H1 (cell line): ENCODE data around the gene ARPIN. TPM values are rescaled to one million over a fixed set of nuclear protein-coding genes. Genes with fewer than 3 reads are reported as not detected.

ENCODE experiments used
- CTCF ChIA-PET: fragments of 300-600 bp; sonication (Branson Sonifier 250); formaldehyde crosslinking; loops from one replicate; lab custom pipeline; 2021; ENCODE audit not compliant: partially characterized antibody; lab: Charles Lee
- POLR2A ChIA-PET: fragments of 300-600 bp; sonication (Branson Sonifier 250); formaldehyde crosslinking; loops from one replicate; lab custom pipeline; 2021; ENCODE audit warnings: inconsistent platforms; ENCODE audit not compliant: partially characterized antibody; lab: Charles Lee
- DNase-seq, 2 experiments: peaks; one replicate each; pipeline versions ENCODE4 v3.0.0 to v3.0.0-alpha.2; 2010 to 2022; ENCODE audit warnings: low spot score in 2 of 2, low read depth in 1 of 2, mixed read lengths in 1 of 2
- FAIRE-seq: peaks from 2 replicates; lab custom pipeline; 2011; peaks lifted over from hg19 to GRCh38; lab: Jason Lieb, UNC
- H2AFZ ChIP-seq: 2 replicates; pipeline ENCODE4 v1.8.1; 2012; ENCODE audit warnings: low read length, inconsistent platforms
- H2AK5ac ChIP-seq: 2 replicates; pipeline ENCODE4 v1.6.1; 2013; ENCODE audit warnings: low read depth, low read length
- H2BK120ac ChIP-seq: replicated peaks from 2 replicates; pipeline ENCODE3; 2013; ENCODE audit warnings: low read depth, low read length, inconsistent platforms
- H2BK12ac ChIP-seq: 2 replicates; pipeline ENCODE4 v1.6.1; 2013; ENCODE audit warnings: low read depth, low read length
- H2BK15ac ChIP-seq: 2 replicates; pipeline ENCODE4 v1.6.1; 2013; ENCODE audit warnings: low read length
- H2BK20ac ChIP-seq: 2 replicates; pipeline ENCODE4 v1.6.1; 2013; ENCODE audit warnings: low read length
- H2BK5ac ChIP-seq: 2 replicates; pipeline ENCODE4 v1.6.1; 2013; ENCODE audit warnings: low read depth, low read length
- H3K14ac ChIP-seq: 2 replicates; pipeline ENCODE4 v1.6.1; 2013; ENCODE audit warnings: inconsistent platforms; ENCODE audit not compliant: insufficient read length
- H3K18ac ChIP-seq: 2 replicates; pipeline ENCODE4 v1.6.1; 2013; ENCODE audit warnings: low read length; ENCODE audit errors: extremely low read depth
- H3K23ac ChIP-seq: 2 replicates; pipeline ENCODE4 v1.6.1; 2013; ENCODE audit warnings: inconsistent platforms; ENCODE audit not compliant: insufficient read length
- H3K23me2 ChIP-seq: 2 replicates; pipeline ENCODE4 v1.6.1; 2013; ENCODE audit warnings: low read depth, low read length
- H3K27ac ChIP-seq: 2 replicates; pipeline ENCODE4 v1.6.1; 2011; ENCODE audit warnings: low read depth, low read length, inconsistent platforms
- H3K27me3 ChIP-seq, 4 experiments: replicated peaks in 1 of 4; 1 replicate in 1 of 4; 2 replicates in 3 of 4; pipeline versions ENCODE4 v1.6.1 to v1.8.1; 2011 to 2013; ENCODE audit warnings: low read length in 3 of 4, mild to moderate bottlenecking in 3 of 4, inconsistent platforms in 2 of 4, mixed read lengths in 2 of 4, moderate library complexity in 1 of 4; ENCODE audit not compliant: control insufficient read depth in 3 of 4, insufficient read depth in 3 of 4; ENCODE audit errors: extremely low read depth in 1 of 4
- H3K36me3 ChIP-seq, 4 experiments: 2 replicates each; pipeline versions ENCODE4 v1.6.1 to v1.8.1; 2011 to 2013; ENCODE audit warnings: mild to moderate bottlenecking in 4 of 4, low read length in 3 of 4, moderate library complexity in 2 of 4, control low read depth in 1 of 4, inconsistent platforms in 1 of 4; ENCODE audit not compliant: insufficient read depth in 4 of 4, control insufficient read depth in 2 of 4
- H3K4ac ChIP-seq: replicated peaks from 2 replicates; pipeline ENCODE3; 2013; ENCODE audit warnings: low read length, low read depth, mixed read lengths, inconsistent platforms; ENCODE audit not compliant: insufficient read length
- H3K4me1 ChIP-seq, 4 experiments: replicated peaks in 1 of 4; 1 replicate in 1 of 4; 2 replicates in 3 of 4; pipeline versions ENCODE4 v1.6.1 to v1.8.1; 2011 to 2013; ENCODE audit warnings: low read length in 3 of 4, inconsistent platforms in 2 of 4, mixed read lengths in 1 of 4; ENCODE audit not compliant: insufficient read depth in 4 of 4, control insufficient read depth in 3 of 4
- H3K4me2 ChIP-seq, 2 experiments: 2 replicates each; pipeline versions ENCODE4 v1.6.1 to v1.8.1; 2011 to 2013; ENCODE audit warnings: low read depth in 2 of 2, low read length in 2 of 2, control low read depth in 1 of 2, inconsistent platforms in 1 of 2, mild to moderate bottlenecking in 1 of 2; ENCODE audit not compliant: insufficient read depth in 1 of 2
- H3K4me3 ChIP-seq, 4 experiments: fragments of 200-600, 300-600 bp in 1 of 4; sonication (generic), shearing (Covaris generic), sonication (Bioruptor Twin) in 1 of 4; 2 replicates each; pipeline versions ENCODE4 v1.5.1 to v1.8.1; 2011 to 2016; ENCODE audit warnings: low read length in 4 of 4, low read depth in 3 of 4, control low read depth in 2 of 4, inconsistent platforms in 2 of 4, mild to moderate bottlenecking in 2 of 4, mixed read lengths in 1 of 4, moderate library complexity in 1 of 4; ENCODE audit not compliant: insufficient read depth in 2 of 4; ENCODE audit errors: extremely low read depth in 1 of 4
- H3K56ac ChIP-seq: replicated peaks from 2 replicates; pipeline ENCODE3; 2013; ENCODE audit warnings: low read depth, mild to moderate bottlenecking, mixed read lengths, low read length, inconsistent platforms; ENCODE audit not compliant: insufficient read length
- H3K79me1 ChIP-seq: 2 replicates; pipeline ENCODE4 v1.6.1; 2013; ENCODE audit warnings: low read depth, low read length, control low read depth
- H3K79me2 ChIP-seq, 2 experiments: 2 replicates each; pipeline versions ENCODE4 v1.6.1 to v1.8.1; 2012 to 2013; ENCODE audit warnings: low read length in 2 of 2, mild to moderate bottlenecking in 2 of 2, inconsistent platforms in 1 of 2; ENCODE audit not compliant: insufficient read depth in 2 of 2, control insufficient read depth in 1 of 2
- H3K9ac ChIP-seq, 4 experiments: replicated peaks in 1 of 4; 1 replicate in 1 of 4; 2 replicates in 3 of 4; pipeline versions ENCODE4 v1.6.1 to v1.8.1; 2011 to 2013; ENCODE audit warnings: low read depth in 3 of 4, low read length in 3 of 4, control low read depth in 2 of 4, mild to moderate bottlenecking in 2 of 4, moderate library complexity in 2 of 4, inconsistent platforms in 1 of 4; ENCODE audit errors: extremely low read depth in 1 of 4
- H3K9me3 ChIP-seq, 2 experiments: 2 replicates each; pipeline versions ENCODE4 v1.6.1 to v1.8.1; 2012 to 2013; ENCODE audit warnings: mild to moderate bottlenecking in 2 of 2, moderate library complexity in 2 of 2, control low read depth in 1 of 2, inconsistent platforms in 1 of 2, low read depth in 1 of 2, low read length in 1 of 2, mixed read lengths in 1 of 2; ENCODE audit not compliant: insufficient read depth in 2 of 2
- H4K20me1 ChIP-seq, 2 experiments: replicated peaks in 1 of 2; 2 replicates each; pipeline versions ENCODE3 to v1.8.1; 2011 to 2013; ENCODE audit warnings: inconsistent platforms in 2 of 2, low read length in 2 of 2, mild to moderate bottlenecking in 1 of 2; ENCODE audit not compliant: insufficient read depth in 2 of 2, control insufficient read depth in 1 of 2
- H4K5ac ChIP-seq: 2 replicates; pipeline ENCODE4 v1.6.1; 2013; ENCODE audit warnings: low read length, low read depth, mixed read lengths, inconsistent platforms; ENCODE audit not compliant: insufficient read length
- H4K8ac ChIP-seq: 2 replicates; pipeline ENCODE4 v1.8.0; 2013; ENCODE audit warnings: mild to moderate bottlenecking, moderate library complexity, low read length, inconsistent platforms; ENCODE audit not compliant: insufficient read depth; ENCODE audit errors: extremely low read depth
- H4K91ac ChIP-seq: replicated peaks from 2 replicates; pipeline ENCODE3; 2013; ENCODE audit warnings: low read length, mixed read lengths, inconsistent platforms; ENCODE audit not compliant: insufficient read length
- EP300 ChIP-seq, 2 experiments: IDR thresholded peaks; 1 replicate in 1 of 2; 2 replicates in 1 of 2; pipeline ENCODE4 v1.6.1; 2011 to 2012; ENCODE audit warnings: low read depth in 2 of 2, low read length in 2 of 2, mild to moderate bottlenecking in 2 of 2, borderline replicate concordance in 1 of 2, inconsistent platforms in 1 of 2, moderate library complexity in 1 of 2
- FOSL1 ChIP-seq: IDR thresholded peaks from 2 replicates; pipeline ENCODE4 v1.6.1; 2011; ENCODE audit warnings: mild to moderate bottlenecking, low read depth, low read length, moderate library complexity; ENCODE audit not compliant: insufficient read depth
- JUND ChIP-seq: IDR thresholded peaks from 2 replicates; pipeline ENCODE4 v1.6.1; 2011; ENCODE audit warnings: mild to moderate bottlenecking, improper control_type of control experiment, low read length
- POLR2AphosphoS5 ChIP-seq: IDR thresholded peaks from 2 replicates; pipeline ENCODE4 v1.6.1; 2011; ENCODE audit warnings: low read depth, low read length
- TCF12 ChIP-seq: IDR thresholded peaks from 2 replicates; pipeline ENCODE4 v1.6.1; 2011; ENCODE audit warnings: low read depth, mild to moderate bottlenecking, low read length
- WGBS, 2 experiments: shearing (Covaris generic) in 1 of 2; methylation state at CpG; one replicate each; pipeline versions ENCODE4 v1.1.6 to v1.1.7; 2013 to 2015; ENCODE audit warnings: low lambda C conversion rate in 2 of 2, mixed read lengths in 2 of 2, inconsistent platforms in 1 of 2, low coverage in 1 of 2, missing lambda C conversion rate in 1 of 2; ENCODE audit not compliant: insufficient replicate concordance in 2 of 2, insufficient coverage in 1 of 2, insufficient read length in 1 of 2; ENCODE audit errors: extremely low coverage in 1 of 2, missing lambda C conversion rate in 1 of 2; 5-methylcytosine and 5-hydroxymethylcytosine counted together
- polyA plus RNA-seq, 7 experiments: library from polyadenylated mRNA; depleted of rRNA in 3 of 7; stranded (reverse) in 5 of 7; unstranded in 2 of 7; fragments of >200 nt in 5 of 7; fragments of 200-250 nt in 2 of 7; gene quantifications; 1 replicate in 5 of 7; 2 replicates in 1 of 7; 4 replicates in 1 of 7; pipeline versions ENCODE4 v1.2.1 to v1.2.3, GENCODE V29; 2011 to 2013; ENCODE audit warnings: missing spikeins in 2 of 7, mixed read lengths in 2 of 7
- total RNA-seq: library from RNA; stranded (reverse); fragmentation: NEBNext Ultra II Directional; extraction: Animal tissue kit (Norgen Biotek cat#: 25700); gene quantifications from 2 replicates; pipeline ENCODE4 v1.2.1, GENCODE V29; 2021

The ARPIN gene
- total and polyA plus RNA-seq, 2 of the 8 experiments (the other 6 are each of a cell fraction or from before 2014, with no cell fraction given), result 3.1 to 3.9 TPM

DNA sequence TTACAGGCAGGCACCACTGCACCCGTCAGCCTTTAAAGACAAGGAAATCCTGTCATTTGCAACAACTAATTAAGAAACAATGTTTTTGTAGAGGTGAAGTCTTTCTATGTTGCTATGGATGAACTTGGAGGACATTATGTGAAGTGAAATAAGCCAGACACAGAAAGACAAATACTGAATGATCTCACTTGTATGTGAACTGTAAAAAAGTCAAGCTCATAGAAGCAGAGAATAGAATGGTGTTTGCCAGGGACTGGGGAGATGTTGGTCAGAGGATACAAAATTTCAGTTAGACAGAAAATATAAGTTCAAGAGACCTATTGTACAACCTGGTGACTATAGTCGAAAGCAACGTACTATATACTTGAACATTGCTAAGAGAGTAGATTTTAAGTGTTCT lies 27.2 kb upstream of the ARPIN start:
- Histone ChIP-seq H2AK5ac (no peak overlapping the region), H2BK12ac (no peak overlapping the region), H2BK120ac (no peak overlapping the region), H3K27me3 (no peaks in the 10 kb centered on the region), H4K20me1 (no peaks in the 10 kb centered on the region), H3K4me2 (no peak overlapping the region), H3K4me3 (no peak overlapping the region), H4K5ac (no peak overlapping the region), H2BK5ac (no peak overlapping the region), H3K23me2 (no peaks in the 10 kb centered on the region), H3K9me3 (no peaks in the 10 kb centered on the region), H3K36me3 (no peaks in the 10 kb centered on the region), H3K9ac (no peak overlapping the region), H2AFZ (no peak overlapping the region), H3K4ac (no peak overlapping the region), H3K79me1 (no peaks in the 10 kb centered on the region), H3K79me2 (no peaks in the 10 kb centered on the region), H3K56ac (no peak overlapping the region), H3K23ac (no peak overlapping the region), H3K4me1 (no peaks in the 10 kb centered on the region), H2BK20ac (no peak overlapping the region), H3K27ac (no peak overlapping the region), H3K14ac (no peak overlapping the region), H2BK15ac (no peak overlapping the region), H4K91ac (no peak overlapping the region), H4K8ac (no peak overlapping the region), H3K18ac (no peak overlapping the region)
- POLR2A ChIA-PET, result interaction anchor here (0.7 kb wide), 1 partner anchor 28 kb away, joined by 3 read pairs; no protein-coding TSS in a partner anchor
- CTCF ChIA-PET, result interaction anchor here (1.9 kb wide), 1 partner anchor 41 kb away, joined by 5 read pairs; no protein-coding TSS in a partner anchor
- 93% methylated on average over 3 of the region's 3 CpGs; no CpG with 5 or more reads in 1 of the 2 experiments for WGBS, 2 experiments
- no peak for TF ChIP-seq JUND
- no peak for TF ChIP-seq FOSL1
- TF ChIP-seq EP300 (IDR thresholded peaks at IDR 0.05; ENCODE audit: borderline replicate concordance in 1 of 2, low read depth in 2 of 2, low read length in 2 of 2), result no peak
- no peak for TF ChIP-seq TCF12
- TF ChIP-seq POLR2AphosphoS5, result no peak
- FAIRE-seq (no peak), DNase-seq (no peak)
